HPDE6-E6E7 (cell line): ENCODE measurements around the gene OR4L1.
"Not testable (repeated sequence)": the region's sequence is repeated elsewhere in the genome, so short reads cannot be mapped to it uniquely, and the experiment has no call there.

Source experiments
- DNase-seq: peaks from one replicate; pipeline ENCODE4 v3.0.0; 2011; ENCODE audit warnings: missing footprints; ENCODE audit errors: extremely low spot score

OR4L1 gene, protein sequence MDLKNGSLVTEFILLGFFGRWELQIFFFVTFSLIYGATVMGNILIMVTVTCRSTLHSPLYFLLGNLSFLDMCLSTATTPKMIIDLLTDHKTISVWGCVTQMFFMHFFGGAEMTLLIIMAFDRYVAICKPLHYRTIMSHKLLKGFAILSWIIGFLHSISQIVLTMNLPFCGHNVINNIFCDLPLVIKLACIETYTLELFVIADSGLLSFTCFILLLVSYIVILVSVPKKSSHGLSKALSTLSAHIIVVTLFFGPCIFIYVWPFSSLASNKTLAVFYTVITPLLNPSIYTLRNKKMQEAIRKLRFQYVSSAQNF

GRCh38 chr14:20059745-20060144, at the start of gene OR4L1:
Gene OR4L1 (plus strand): TSS chr14:20060045. CDS start chr14:20060045, 0 bp downstream.
- no peak for DNase-seq

- no peak for DNase-seq
These were observed 40.5 kb upstream of the OR4L1 start, which contains the start of gene OR4K14 for GRCh38 chr14:20019257-20019865. Gene OR4K14 (minus strand): TSS chr14:20019307. CDS start chr14:20015193, 4,114 bp downstream.

- DNase-seq, result no peak
These were observed 28.8 kb upstream of the OR4L1 start for GRCh38 chr14:20031058-20031457.

DNA sequence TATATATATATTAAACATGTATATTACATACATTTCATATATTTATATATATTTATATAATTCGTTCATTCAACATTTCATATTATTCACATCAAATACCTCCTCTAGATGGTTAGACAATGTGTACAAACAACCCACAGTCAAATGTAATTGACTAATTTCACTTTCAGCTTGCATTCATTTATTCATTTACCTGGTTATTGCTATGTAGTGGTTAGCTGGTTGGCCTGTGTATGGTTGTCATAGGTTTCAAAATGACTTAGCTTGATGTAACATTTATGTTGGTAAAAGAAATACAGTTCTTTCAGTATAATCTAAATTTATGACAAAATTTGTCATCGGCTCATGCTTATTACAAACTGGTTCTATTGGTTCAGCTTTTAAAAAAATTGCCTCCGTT, 24.4 kb upstream of the OR4L1 start:
- no peak for DNase-seq

DNA sequence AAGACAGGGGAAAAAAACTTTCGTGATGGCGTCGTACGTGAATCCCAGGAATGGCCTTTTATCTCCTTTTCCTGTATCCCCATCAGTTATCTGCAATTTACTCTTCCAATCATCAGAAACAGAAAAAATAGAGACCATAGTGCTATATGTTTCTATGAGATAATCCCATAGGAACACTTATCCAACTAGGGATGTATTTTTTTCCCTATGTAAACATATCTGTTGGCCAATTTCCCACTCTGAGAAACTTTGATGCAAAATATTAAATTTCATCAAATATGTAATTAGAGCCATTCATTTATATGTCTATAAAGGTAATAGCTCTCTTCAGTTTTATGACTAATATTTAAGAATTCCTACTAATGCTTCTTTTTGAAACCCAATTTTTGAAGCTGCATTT, 23.9 kb upstream of the OR4L1 start, which contains the start of gene OR4K13:
Gene OR4K13, minus strand, starts transcription at position 101 of the 400 bp plus-strand sequence. CDS start 1,280 bp downstream, outside the sequence.
- DNase-seq, result no peak

DNA sequence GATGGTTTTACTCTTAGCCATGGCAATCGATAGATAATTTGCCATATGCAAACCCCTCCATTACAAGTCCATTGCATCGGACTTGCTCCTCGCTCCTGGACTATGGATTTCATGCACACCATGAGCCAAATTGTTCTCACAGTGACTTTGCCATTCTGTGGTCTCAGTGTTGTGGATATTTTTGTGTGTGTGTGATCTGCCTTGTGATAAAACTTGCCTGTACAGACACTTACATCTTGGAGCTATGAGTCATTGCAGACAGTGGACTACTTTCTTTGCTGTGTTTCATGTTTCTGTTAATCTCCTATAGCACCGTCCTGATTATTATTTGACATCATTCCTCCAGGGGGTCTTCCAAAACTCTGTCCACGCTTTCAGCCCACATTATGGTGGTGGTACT, 15.6 kb upstream of the OR4L1 start:
- DNase-seq, result no peak

- DNase-seq, result no peak
These were observed 11.6 kb upstream of the OR4L1 start for GRCh38 chr14:20048202-20048601.

DNA sequence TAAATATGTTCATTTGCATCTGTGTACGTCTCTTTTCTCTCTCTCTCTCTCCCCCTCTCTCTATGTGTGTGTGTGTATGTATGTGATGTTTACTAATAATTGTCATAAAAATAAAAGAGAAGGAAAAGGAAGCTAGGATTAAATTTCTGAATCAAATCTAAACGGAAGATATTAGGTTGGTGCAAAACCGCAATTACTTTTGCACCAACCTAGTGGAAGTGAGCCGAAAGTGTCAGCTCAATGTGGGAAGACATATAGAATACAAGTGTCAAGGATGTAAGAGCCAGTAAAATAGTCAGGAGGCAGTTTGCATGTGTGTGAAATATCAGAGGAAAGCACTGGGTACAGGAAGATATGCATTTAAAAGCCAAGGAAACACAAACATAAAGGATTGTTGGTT, 32.2 kb downstream of the OR4L1 start:
- no peak for DNase-seq

- no peak for DNase-seq
These were observed 33.6 kb downstream of the OR4L1 start for GRCh38 chr14:20093442-20093841.

GRCh38 chr14:20098926-20099770, 39.3 kb downstream of the OR4L1 start:
- not testable (repeated sequence) for DNase-seq

- no peak for DNase-seq
These were observed 50.6 kb downstream of the OR4L1 start, which contains the start of gene OR4K17 for GRCh38 chr14:20110438-20110837. Gene OR4K17 (plus strand): TSS chr14:20110739. CDS start chr14:20117500, 6,761 bp downstream.
